Fibroblast of skin of left biceps (primary cell): ENCODE results near the gene DNAJC11.
"Not testable (repeated sequence)": the region's sequence is repeated elsewhere in the genome, so short reads cannot be mapped to it uniquely, and the experiment has no call there.

Experiments
- DNase-seq, 2 experiments: peaks; one replicate each; pipeline ENCODE4 v3.0.0-alpha.2; 2013; ENCODE audit warnings: low read depth in 2 of 2

The DNAJC11 gene, protein sequence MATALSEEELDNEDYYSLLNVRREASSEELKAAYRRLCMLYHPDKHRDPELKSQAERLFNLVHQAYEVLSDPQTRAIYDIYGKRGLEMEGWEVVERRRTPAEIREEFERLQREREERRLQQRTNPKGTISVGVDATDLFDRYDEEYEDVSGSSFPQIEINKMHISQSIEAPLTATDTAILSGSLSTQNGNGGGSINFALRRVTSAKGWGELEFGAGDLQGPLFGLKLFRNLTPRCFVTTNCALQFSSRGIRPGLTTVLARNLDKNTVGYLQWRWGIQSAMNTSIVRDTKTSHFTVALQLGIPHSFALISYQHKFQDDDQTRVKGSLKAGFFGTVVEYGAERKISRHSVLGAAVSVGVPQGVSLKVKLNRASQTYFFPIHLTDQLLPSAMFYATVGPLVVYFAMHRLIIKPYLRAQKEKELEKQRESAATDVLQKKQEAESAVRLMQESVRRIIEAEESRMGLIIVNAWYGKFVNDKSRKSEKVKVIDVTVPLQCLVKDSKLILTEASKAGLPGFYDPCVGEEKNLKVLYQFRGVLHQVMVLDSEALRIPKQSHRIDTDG

DNA sequence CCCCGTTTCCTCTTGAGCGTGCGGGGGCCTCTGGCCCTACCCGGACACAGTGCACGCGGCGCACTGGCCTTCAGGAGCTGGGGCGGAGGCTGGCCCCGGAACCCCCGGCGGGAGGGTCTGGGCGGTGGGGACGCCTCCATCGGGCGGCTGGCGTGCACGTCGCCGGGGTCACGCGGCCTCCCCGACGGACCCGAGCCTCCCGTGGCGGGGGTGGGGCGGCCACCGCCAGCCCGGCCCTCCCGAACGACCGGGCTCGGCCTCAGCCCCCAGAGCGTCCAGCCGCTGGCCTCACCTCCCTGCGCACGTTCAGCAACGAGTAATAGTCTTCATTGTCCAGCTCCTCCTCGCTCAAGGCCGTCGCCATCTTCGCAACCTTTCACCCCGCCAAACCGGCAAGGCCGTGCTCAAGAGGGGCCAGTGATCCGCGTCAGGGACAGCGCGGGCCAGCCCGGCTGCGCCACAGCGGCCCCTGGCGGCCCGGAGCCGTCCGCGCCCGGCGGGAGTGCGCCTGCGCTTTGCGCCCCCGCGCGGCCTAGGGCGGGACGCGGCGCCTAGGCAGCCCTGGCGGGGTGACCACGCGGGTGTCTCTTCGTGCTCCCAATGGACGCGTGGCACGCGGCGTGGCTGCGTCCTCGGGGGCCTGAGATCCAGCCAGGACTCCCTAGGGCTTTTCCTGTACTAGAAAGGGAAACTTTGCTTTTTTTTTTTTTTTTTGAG lies at the start of gene DNAJC11:
Gene DNAJC11 (minus strand): TSS at position 380 of the 717 bp plus-strand sequence. CDS start 16 bp downstream, at position 364.
- peak; percentile 65 to 71 for DNase-seq

DNA sequence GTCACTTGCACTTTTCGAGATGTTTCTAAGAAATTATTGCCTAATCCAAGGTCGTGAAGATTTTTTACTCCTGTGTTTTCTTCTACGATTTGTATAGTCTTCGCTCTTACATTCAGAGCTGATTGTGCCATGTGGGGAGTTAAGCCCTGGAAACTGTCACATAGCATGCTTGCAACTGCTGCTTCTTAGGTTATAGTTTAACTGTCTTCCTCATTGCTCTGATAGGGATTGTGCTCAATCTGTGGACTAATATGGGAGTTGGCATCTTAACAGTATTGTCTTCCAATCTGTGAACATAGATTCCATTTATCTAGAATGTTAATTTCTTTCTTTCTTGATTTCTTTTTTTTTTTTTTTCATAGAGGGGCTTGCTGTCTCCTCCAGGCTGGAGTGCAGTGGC lies 48.9 kb upstream of the DNAJC11 start:
- DNase-seq = no peak

DNA sequence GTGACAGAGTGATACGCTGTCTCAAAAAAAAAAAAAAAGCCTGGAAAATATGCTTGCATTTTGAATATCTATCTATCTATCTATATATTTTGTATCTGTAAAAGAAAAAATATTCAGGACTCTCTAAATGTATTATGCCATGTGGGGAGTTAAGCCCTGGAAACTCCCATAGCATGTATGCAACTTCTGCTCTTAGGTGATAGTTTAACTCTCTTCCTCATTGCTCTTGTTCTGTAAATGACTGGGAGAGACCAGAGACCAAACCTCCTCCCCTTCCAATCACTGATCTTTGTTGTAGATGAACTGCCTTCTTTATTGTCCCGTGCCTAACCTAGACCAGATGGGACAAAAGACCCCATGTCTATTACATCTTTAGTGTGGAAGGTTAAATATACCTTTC lies 46.1 kb upstream of the DNAJC11 start:
- DNase-seq = no peak

DNA sequence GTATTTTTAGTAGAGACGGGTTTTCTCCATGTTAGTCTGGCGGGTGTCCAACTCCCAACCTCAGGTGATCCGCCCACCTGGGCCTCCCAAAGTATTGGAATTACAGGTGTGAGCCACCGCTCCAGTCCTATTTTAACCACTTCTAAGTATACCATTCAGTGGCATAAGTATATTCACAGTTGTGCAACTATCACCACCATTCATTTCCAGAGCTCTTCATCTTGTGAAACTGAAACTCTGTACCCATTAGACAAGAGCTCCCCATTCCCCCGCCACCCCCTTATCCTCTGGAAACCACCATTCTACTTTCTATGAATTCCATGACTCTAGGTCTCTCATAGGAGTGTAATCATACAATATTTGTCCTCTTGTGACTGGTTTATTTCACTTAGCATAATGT lies 43.5 kb upstream of the DNAJC11 start:
- DNase-seq = no peak

DNA sequence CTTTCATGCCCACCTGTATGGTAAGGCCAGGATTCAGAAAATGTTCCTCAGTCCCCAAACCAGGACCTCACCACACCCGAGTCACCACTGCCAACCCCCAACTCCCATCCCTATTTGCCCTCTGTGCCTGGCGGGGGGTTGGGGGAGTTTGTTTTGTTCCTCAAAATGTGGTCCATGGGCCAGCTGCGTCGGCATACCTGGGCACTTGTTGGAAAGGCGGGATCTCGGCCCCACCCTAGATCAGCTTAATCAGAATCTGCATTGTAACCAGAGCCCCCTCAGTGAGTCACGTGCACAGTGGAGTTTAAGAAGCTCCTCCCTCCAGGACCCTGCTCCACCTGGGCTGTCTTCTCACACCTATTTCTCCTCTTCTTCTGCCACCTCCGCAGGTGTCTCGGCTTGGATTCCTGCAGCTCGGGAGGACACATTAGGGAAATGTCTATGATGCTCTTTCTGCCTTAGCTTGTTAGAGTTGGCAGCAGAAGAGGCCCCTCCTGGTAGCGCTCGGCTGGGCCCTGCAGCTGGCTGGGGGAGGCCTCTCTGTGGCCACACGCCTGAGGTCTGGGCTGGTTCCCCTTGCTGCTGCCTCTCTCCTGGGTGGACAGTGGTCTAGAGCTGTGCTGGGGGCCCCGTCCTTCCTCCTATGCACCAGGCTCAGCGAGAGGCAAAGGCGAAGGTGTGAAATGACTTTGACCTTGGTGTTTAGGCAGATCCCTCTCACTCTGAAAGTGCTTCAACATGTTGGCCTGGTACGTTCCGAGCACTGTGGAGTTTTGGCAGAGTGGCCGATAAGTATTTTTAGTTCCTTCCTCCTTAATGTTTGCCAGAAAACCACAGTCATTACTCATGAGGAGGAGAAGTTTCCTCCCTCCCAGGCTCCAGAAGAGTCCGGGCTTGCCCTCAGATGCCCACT lies 41.8 kb upstream of the DNAJC11 start:
- DNase-seq = peak; percentile 42 to 45

DNA sequence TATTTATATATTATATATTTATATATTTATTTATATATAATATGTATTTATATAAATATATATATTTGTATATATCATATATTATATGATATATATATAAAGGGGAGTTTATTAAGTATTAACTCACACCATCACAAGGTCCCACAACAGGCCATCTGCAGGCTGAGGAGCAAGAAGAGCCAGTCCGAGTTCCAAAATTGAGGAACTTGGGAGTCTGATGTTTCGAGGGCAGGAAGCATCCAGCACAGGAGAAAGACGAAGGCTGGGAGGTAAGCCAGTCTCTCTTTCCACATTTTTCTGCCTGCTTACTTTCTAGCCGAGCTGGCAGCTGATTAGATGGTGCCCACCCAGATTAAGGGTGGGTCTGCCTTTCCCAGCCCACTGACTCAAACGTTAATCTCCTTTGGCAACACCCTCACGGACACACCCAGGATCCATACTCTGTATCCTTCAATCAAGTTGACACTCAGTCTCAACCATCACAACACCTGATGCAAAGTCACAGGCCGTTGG lies 41.1 kb upstream of the DNAJC11 start:
- not testable (repeated sequence) for DNase-seq

DNA sequence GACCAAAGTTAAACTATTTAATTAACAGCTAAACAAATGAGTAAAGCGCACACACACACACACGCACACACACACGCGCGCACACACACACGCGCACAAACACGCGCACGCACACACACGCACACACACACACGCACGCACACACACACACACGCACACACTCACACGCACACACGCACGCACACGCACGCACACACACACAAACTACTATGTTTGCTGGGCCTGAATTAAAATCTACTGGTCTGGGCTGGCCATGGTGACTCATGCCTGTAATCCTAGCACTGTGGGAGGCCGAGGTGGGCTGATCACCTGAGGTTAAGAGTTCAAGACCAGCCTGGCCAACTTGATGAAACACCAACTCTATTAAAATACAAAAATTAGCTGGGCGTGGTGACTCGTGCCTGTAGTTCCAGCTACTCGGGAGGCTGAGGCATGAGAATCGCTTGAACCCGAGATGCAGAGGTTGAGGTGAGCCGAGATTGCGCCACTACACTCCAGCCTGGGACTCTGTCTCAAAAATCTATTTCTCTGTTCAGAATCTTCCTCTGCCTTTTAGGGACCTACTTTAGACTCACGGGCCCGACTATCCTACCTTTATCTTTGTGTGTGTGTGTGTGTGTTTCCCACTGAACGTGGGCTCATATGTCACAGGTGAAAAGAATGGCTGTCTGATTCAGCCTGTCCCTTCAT lies 37.5 kb upstream of the DNAJC11 start:
- DNase-seq = no peak

DNA sequence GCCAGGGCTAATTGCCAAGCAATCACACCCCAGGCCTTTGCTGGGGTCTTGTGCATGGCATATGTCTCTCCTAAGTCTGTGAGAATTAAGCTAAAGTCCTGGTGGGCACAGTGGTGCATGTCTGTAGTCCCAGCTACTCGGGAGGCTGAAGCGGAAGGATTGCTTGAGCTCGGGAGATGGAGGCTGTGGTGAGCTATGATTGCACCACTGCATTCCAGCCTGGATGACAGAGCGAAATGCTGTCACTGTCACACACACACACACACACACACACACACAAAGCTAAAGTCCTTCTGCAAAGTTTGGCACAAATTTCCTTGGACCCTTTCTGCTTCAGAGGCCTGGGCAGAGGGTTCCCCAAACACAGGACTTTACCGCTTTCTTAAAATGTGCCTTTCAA lies 31.3 kb upstream of the DNAJC11 start:
- no peak for DNase-seq

DNA sequence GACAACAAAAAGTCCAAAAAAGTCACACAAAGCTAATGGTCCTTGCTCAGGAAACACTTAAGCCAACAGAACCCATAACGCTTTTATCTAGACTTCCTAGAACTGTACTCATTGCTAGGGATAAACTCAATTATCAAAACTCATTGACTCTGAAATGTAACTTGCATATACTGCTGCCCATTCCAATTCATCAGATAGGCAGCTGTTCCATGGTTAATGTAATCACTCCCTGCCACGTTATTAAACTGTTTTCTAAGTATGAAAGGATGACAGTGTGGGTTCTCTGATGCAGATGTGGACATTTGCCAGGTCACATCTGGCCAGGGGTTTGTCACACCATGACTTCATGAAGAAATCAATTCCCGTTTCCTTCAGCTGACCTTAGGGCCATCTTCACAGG lies 30.3 kb upstream of the DNAJC11 start:
- DNase-seq = no peak

DNA sequence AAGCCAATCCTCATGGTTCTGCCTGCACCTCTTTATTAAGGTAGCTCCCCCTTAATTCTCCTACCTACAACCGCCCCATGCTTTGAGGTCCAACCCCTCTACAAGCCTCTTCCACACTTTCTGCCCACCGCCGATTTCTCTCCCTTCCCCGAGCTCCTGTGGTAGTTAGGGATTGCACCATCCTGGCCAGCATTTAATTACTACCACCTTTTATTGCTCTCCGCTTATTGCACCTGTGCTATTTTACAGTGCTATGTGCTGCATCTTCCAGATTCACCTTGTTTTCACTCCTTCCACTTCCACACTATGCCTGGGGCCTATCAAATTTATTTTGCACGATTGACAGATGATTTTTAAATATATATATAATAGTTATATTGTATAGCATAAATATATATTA lies 29.3 kb upstream of the DNAJC11 start:
- DNase-seq = no peak

DNA sequence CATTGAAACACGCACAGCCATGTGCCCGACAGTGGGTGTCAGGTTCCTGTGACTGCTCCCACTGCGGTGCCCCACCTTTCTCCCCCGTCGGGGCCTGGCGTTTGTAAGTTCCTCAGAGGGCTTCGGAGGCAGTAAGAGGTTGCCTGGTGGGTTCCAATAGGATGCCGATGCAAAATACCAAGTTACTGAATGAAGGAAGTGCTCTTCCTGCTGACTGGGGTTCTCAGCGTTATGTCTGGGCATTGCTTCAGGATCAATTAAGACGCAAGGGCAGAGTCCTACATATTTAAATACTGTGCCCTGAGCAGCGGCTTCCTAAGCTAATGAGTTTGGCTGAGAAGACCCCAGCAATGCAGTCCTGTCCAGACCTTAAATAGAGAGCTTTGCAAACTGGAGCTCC lies 28.9 kb upstream of the DNAJC11 start:
- DNase-seq = no peak

DNA sequence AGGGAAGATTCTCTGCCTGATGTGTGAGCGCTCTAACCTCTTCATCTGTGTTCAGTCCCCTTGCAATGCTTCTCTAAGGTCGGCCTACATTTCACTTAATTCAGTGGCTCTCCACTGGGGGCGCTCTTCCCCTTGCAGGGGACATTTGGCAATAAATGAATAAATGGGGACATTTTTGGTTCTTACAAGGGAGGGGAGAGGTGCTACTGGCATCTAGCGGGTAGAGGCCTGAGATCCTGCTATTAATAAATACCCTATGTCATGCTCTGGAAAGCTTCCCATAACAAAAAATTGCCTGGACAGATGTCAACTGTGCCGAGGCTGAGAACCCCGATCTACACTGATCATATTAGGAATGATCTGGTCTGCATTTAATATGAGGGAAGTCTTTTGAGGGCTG lies 25.9 kb upstream of the DNAJC11 start:
- DNase-seq = no peak

DNA sequence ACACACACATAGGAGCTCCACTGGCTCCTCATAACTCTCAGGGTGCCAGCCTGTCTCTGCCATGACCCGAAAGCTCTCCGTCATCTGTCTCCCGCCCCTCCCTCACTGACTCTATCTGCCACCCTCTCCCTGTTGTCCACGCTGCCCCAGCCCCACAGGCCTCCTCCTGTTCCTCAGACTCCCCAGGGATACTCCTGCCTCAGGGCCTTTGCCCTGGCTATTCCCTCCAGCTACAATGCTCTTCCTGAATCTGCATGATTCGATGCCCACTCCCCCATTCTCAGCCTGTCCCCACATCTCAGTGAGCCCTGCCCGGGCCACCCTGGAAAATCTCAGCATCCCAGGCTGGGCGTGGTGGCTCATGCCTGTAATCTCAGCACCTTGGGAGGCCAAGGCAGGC lies 24.6 kb upstream of the DNAJC11 start:
- DNase-seq = no peak

DNA sequence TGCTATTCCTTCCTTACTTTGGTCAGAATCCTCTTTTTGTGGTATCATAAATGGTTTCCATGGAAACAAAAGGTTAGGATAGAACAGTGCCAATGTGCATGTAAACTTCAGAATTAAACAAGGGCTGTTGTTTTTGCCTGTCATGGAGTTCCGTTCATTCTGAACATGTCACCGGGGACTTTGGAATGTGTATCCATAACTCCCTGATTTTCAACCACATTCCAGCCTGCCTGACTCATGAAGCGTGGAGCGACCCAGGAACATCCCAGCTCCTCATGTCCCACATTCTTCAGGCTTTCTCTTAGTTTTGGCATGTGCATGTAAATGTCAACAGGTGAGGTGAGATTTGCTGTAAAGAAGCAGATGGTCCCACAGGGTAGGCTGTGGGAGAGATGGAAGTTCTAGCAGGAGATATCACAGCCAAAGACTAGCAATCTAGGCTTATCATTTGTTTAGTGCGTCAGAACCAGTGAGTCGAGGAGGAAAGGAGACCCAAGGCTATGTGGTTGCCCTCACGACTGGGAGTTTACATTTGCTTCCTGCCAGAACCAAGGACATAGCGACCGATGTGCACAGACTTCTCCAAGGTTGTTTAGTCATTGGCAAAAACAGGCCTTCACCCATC lies 23.0 kb upstream of the DNAJC11 start:
- DNase-seq = peak; percentile 71 to 74

DNA sequence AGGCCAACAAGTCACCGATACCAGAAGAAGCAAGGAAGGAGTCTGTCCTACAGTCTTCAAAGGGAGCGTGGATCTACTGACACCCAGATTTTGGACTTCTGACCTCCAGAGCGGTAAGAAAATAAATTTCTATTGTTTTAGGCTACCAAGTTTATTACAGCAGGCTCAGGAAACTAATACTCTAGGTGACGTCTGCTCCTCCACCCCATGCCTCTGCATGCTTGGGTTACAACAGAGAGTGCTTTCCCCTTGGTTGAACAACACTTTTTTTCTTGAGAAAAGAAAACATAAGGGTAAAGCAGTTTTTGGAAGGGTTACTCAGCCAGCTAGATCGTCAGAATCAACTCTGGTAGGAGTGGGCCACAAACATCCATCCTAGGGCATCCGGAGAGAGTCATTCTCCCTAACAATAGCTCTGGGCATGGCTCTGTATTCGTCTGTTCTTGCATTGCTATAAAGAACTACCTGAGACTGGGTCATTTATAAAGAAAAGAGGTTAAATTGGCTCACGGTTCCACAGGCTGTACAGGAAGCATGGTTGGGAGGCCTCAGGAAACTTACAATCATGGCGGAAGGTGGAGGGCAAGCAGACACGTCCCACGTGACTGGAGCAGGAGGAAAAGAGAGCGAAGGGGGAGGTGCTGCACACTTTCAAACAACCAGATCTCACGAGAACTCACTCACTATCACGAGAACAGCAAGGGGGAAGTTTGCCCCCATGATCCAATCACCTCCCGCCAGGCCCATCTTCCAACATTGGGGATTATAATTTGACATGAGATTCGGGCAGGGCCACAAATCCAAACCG lies 22.2 kb upstream of the DNAJC11 start:
- no peak for DNase-seq

DNA sequence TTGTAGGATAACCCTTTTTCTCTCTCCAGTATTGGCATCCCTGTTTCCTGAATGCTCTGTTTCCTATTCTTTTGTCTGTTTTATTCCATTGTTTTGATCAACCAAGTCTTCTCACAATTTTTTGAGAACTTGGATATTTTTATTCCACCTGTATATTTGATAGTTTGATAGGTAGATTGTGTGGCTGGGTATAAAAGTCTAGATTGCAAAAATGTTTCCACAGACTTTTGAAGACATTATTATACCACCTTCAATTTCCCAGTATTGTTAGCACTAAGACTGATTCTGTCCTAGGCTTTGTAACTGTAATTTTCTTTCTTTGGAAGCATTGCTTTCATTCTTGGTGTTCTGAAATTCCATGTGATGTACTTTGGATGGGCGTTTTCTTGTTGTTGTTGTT lies 9.6 kb upstream of the DNAJC11 start:
- DNase-seq = no peak

DNA sequence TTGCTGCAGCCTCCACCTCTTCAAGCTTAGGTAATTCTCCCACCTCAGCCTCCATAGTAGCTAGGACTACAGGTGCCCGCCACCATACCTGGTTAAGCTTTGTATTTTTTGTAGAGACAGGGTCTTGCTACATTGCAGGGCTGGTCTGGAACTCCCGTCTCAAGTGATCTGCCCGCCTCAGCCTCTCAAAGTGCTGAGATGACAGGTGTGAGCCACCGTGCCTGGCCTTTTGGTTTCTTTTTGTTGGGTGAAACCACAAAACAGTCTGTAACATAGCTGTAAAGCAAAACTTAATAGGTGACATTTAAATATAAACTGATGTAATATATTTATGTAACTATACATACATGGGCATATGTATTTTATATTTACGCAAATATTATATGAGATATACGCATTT lies 3.1 kb upstream of the DNAJC11 start:
- DNase-seq = no peak

DNA sequence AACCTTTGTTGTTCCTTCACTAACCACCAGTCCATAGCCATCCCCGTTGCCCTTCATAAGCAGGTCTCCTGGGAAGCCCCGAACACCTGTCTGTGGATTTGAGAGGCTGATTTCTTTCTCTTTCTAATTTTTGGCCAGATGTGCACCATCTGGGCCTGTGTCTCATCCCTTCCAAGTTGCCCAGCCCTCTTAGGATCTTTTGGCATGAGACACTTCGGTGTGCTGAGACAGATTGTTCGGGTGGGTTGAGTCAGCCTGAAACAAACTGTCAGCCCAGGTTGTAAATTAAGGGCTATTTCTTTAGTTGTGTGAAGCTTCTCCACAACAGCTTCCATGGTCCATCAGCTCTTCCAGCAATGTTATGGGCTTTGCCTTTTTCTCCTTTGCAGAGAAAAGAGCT lies 1.4 kb upstream of the DNAJC11 start:
- DNase-seq = no peak

DNA sequence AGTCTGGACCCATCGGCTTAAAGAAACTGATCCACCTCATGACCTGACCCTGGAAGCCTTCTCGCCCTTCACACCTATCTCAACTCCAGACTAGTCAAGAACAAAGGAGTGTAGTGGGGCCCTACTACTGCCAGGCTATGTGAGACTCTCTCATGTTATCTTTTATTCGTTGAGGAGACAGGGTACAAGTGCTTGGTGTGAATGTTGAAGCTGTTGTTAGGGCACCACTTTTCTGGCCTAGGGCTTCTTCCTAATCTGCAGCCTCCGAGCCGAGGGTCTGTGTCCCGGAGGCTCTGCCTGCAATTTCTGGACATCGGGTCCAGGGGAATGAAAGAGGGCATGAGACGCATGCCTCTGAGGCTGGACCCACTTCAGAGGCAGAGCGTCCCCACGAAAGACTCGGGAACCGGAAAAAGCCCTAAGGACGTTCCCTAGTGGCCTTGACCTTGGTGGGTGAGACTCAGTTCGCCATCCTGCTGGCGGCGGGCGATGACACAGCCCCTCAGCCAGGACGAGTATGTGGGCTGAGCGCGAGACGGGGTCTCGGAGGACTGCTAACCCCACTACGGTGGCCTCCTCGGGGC lies 671 bp downstream of the DNAJC11 start:
- no peak for DNase-seq
